Gastrocnemius medialis (tissue), 4 donors: ENCODE data around the gene CCDC51.

ENCODE experiments used
- CTCF ChIP-seq, 5 experiments: fragments of 450-650 bp in 3 of 5; fragments of 200-600 bp in 2 of 5; sonication (generic) in 2 of 5; IDR thresholded peaks in 4 of 5; conservative IDR thresholded peaks in 1 of 5; 1 replicate in 4 of 5; 2 replicates in 1 of 5; pipeline ENCODE4 v1.5.1; 2016 to 2019; ENCODE audit warnings: antibody characterized with exemption in 5 of 5, mild to moderate bottlenecking in 3 of 5, moderate library complexity in 3 of 5
- POLR2A ChIP-seq, 2 donors: fragments of 450-650 bp; IDR thresholded peaks; one replicate each; pipeline ENCODE4 v1.6.1; 2017; ENCODE audit warnings: antibody characterized with exemption in 2 of 2, mild to moderate bottlenecking in 2 of 2, moderate library complexity in 2 of 2

GRCh38 chr3:48456456-48456855 is 16.5 kb upstream of the CCDC51 start:
- TF ChIP-seq CTCF (IDR thresholded peaks at IDR 0.05 in 4 of 5, conservative IDR thresholded peaks at IDR 0.05 in 1 of 5) (no peak), POLR2A (IDR thresholded peaks at IDR 0.05) (no peak)
